ENCODE measurements around the gene MIEF1.

GRCh38 chr22:39452740-39453040 lies 49.4 kb upstream of the MIEF1 start:
- no peak for TF ChIP-seq CTCF (IDR thresholded peaks at IDR 0.05)
- no peak for TF ChIP-seq POLR2A (IDR thresholded peaks at IDR 0.05)

Measured in prostate gland (tissue), 2 donors.